Cardiac septum (tissue), 1 donor: ENCODE results near the gene PTPN21. TPM values are rescaled to one million over a fixed set of nuclear protein-coding genes. Genes with fewer than 3 reads are reported as not detected.

Experiments used
- DNase-seq: peaks from one replicate; pipeline ENCODE4 v3.0.0-alpha.2; 2020; ENCODE audit warnings: low spot score
- intact Hi-C: fragments of 100-400 bp; cut with DNase I; formaldehyde crosslinking; loops from one replicate; pipeline ENCODE4 v1.14.0; 2022
- long read RNA-seq: library from polyadenylated mRNA; unstranded; transcript quantifications from one replicate; pipeline ENCODE4 v2.0.0, GENCODE V29; 2021
- total RNA-seq: library from RNA; stranded (reverse); fragmentation: NEBNext Ultra II Directional; extraction: Animal tissue kit (Norgen Biotek cat#: 25700); gene quantifications from one replicate; pipeline ENCODE4 v1.2.1, GENCODE V29; 2021
- donor health status: DM: no; HTN: no; CAD: no.

PTPN21 gene
- total RNA-seq: 56.8 TPM
- long read RNA-seq, full-length matches to known transcripts: 1 of 67 reads
- long read RNA-seq, partial matches to known transcripts: 59 of 67 reads
- long read RNA-seq, other reads (novel, unspliced or antisense): 7 of 67 reads

- DNase-seq: peak; percentile 87
- intact Hi-C loops: no loop called here
These were observed at the start of gene PTPN21 for GRCh38 chr14:88554457-88555286. Gene PTPN21, minus strand, starts transcription at chr14:88555007. Its CDS starts 4,590 bp downstream, at chr14:88550417.

- no peak for DNase-seq
- intact Hi-C loops: no loop called here
These were observed 49.4 kb upstream of the PTPN21 start for GRCh38 chr14:88604212-88604611.

GRCh38 chr14:88599761-88600439 is 45.1 kb upstream of the PTPN21 start:
- intact Hi-C loops: no loop called here
- no peak for DNase-seq

GRCh38 chr14:88599326-88599725 is 44.5 kb upstream of the PTPN21 start:
- no peak for DNase-seq
- intact Hi-C loops: no loop called here

- intact Hi-C loops: no loop called here
- DNase-seq: no peak
These were observed 43.4 kb upstream of the PTPN21 start for GRCh38 chr14:88598097-88598675.

- DNase-seq: no peak
- intact Hi-C loops: no loop called here
These were observed 42.8 kb upstream of the PTPN21 start for GRCh38 chr14:88597601-88598000.

- no peak for DNase-seq
- intact Hi-C loops: no loop called here
These were observed 42.2 kb upstream of the PTPN21 start for GRCh38 chr14:88597038-88597437.

- intact Hi-C loops: no loop called here
- DNase-seq: no peak
These were observed 37.2 kb upstream of the PTPN21 start for GRCh38 chr14:88592031-88592430.

- no peak for DNase-seq
- intact Hi-C loops: no loop called here
These were observed 35.4 kb upstream of the PTPN21 start for GRCh38 chr14:88590173-88590572.

- DNase-seq: no peak
- intact Hi-C loops: no loop called here
These were observed 33.3 kb upstream of the PTPN21 start for GRCh38 chr14:88588081-88588480.

- intact Hi-C loops: no loop called here
- DNase-seq: no peak
These were observed 29.6 kb upstream of the PTPN21 start for GRCh38 chr14:88584451-88584850.

- intact Hi-C loops: no loop called here
- no peak for DNase-seq
These were observed 21.4 kb upstream of the PTPN21 start for GRCh38 chr14:88576222-88576621.

- no peak for DNase-seq
- intact Hi-C loops: no loop called here
These were observed 17.3 kb upstream of the PTPN21 start for GRCh38 chr14:88572117-88572516.

GRCh38 chr14:88568196-88568595 is 13.4 kb upstream of the PTPN21 start:
- intact Hi-C loops: no loop called here
- DNase-seq: no peak

GRCh38 chr14:88565427-88565826 is 10.6 kb upstream of the PTPN21 start:
- no peak for DNase-seq
- intact Hi-C loops: no loop called here

GRCh38 chr14:88563845-88564244 is 9.0 kb upstream of the PTPN21 start:
- intact Hi-C loops: loop anchor here (5.0 kb wide), 1 partner anchor 177 kb away; the partner anchor contains the start of gene SPATA7
- DNase-seq: no peak

GRCh38 chr14:88562831-88563686 is 8.3 kb upstream of the PTPN21 start, which contains the start of gene ZC3H14:
Gene ZC3H14, plus strand, starts transcription at chr14:88563037. Its CDS starts 97 bp downstream, at chr14:88563134.
- intact Hi-C loops: loop anchor here (5.0 kb wide), 1 partner anchor 176 kb away; the partner anchor contains the start of gene SPATA7
- DNase-seq: peak; percentile 91

- DNase-seq: no peak
- intact Hi-C loops: loop anchor here (5.0 kb wide), 1 partner anchor 175 kb away; the partner anchor contains the start of gene SPATA7
These were observed 7.7 kb upstream of the PTPN21 start for GRCh38 chr14:88562532-88562830.

- intact Hi-C loops: loop anchor here (5.0 kb wide), 1 partner anchor 173 kb away; the partner anchor contains the start of gene SPATA7
- no peak for DNase-seq
These were observed 5.0 kb upstream of the PTPN21 start for GRCh38 chr14:88559852-88560251.
